ENCODE measurements around the gene AHRR. TPM values are rescaled to one million over a fixed set of nuclear protein-coding genes. Genes with fewer than 3 reads are reported as not detected.
"Not testable (repeated sequence)": the region's sequence is repeated elsewhere in the genome, so short reads cannot be mapped to it uniquely, and the experiment has no call there.

AHRR gene
- total RNA-seq, 2 experiments from 2014 or later = 2.2 to 3.4 TPM

GRCh38 chr5:294788-295187, 26.7 kb upstream of the AHRR start:
- H3K4me1 ChIP-seq (ENCODE audit: insufficient read depth, low read length, poor library complexity, severe bottlenecking); CTCF ChIA-PET (ENCODE audit: unreplicated experiment); H3K79me2 ChIP-seq (ENCODE audit: insufficient read depth, low read depth, low read length); intact Hi-C loops (cut with micrococcal nuclease; ENCODE audit: unreplicated experiment); H2AFZ ChIP-seq (ENCODE audit: low read length); H4K20me1 ChIP-seq (ENCODE audit: insufficient read depth, low read length); H3K4me2 ChIP-seq (ENCODE audit: low read length); H3K9me2 ChIP-seq (ENCODE audit: insufficient read depth, low read length); H3K9me3 ChIP-seq (ENCODE audit: low read length); POLR2A ChIA-PET; DNase-seq (ENCODE audit: low spot score); H3K27ac ChIP-seq (ENCODE audit: low read depth, low read length, poor library complexity, severe bottlenecking); H3K4me3 ChIP-seq (ENCODE audit: low read depth, low read length, poor library complexity, severe bottlenecking); BruUV-seq (replicated peaks); H3K36me3 ChIP-seq (ENCODE audit: insufficient read depth, low read length): not testable (repeated sequence)

GRCh38 chr5:296207-296606, 25.3 kb upstream of the AHRR start:
- intact Hi-C loops (cut with micrococcal nuclease; ENCODE audit: unreplicated experiment) = not testable (repeated sequence)

GRCh38 chr5:296954-297353, 24.6 kb upstream of the AHRR start:
- DNase-seq (ENCODE audit: low spot score); H3K4me2 ChIP-seq (ENCODE audit: low read length); intact Hi-C loops (cut with micrococcal nuclease; ENCODE audit: unreplicated experiment); H3K9me3 ChIP-seq (ENCODE audit: low read length); CTCF ChIA-PET (ENCODE audit: unreplicated experiment); H3K36me3 ChIP-seq (ENCODE audit: insufficient read depth, low read length); H3K4me3 ChIP-seq (ENCODE audit: low read depth, low read length, poor library complexity, severe bottlenecking); H3K79me2 ChIP-seq (ENCODE audit: insufficient read depth, low read depth, low read length); H3K27ac ChIP-seq (ENCODE audit: low read depth, low read length, poor library complexity, severe bottlenecking); H3K9me2 ChIP-seq (ENCODE audit: insufficient read depth, low read length); BruUV-seq (replicated peaks); H2AFZ ChIP-seq (ENCODE audit: low read length); H4K20me1 ChIP-seq (ENCODE audit: insufficient read depth, low read length); POLR2A ChIA-PET: not testable (repeated sequence)
- peaks cover 11% of the 10 kb centered on the region for H3K4me1 ChIP-seq (ENCODE audit: insufficient read depth, low read length, poor library complexity, severe bottlenecking)

More at GRCh38 chr5:296207-296606, 25.3 kb upstream of the AHRR start:
- DNase-seq (ENCODE audit: low spot score); H3K4me3 ChIP-seq (ENCODE audit: low read depth, low read length, poor library complexity, severe bottlenecking); POLR2A ChIA-PET; H4K20me1 ChIP-seq (ENCODE audit: insufficient read depth, low read length); CTCF ChIA-PET (ENCODE audit: unreplicated experiment); H3K9me3 ChIP-seq (ENCODE audit: low read length); H3K79me2 ChIP-seq (ENCODE audit: insufficient read depth, low read depth, low read length); H3K4me2 ChIP-seq (ENCODE audit: low read length); H3K36me3 ChIP-seq (ENCODE audit: insufficient read depth, low read length); H3K27ac ChIP-seq (ENCODE audit: low read depth, low read length, poor library complexity, severe bottlenecking); H3K4me1 ChIP-seq (ENCODE audit: insufficient read depth, low read length, poor library complexity, severe bottlenecking); BruUV-seq (replicated peaks); H3K9me2 ChIP-seq (ENCODE audit: insufficient read depth, low read length); H2AFZ ChIP-seq (ENCODE audit: low read length): not testable (repeated sequence)

GRCh38 chr5:297448-297847, 24.1 kb upstream of the AHRR start:
- CTCF ChIA-PET (ENCODE audit: unreplicated experiment) = not testable (repeated sequence)

GRCh38 chr5:297991-298736, 23.4 kb upstream of the AHRR start:
- H3K4me3 ChIP-seq (ENCODE audit: low read depth, low read length, poor library complexity, severe bottlenecking); H3K36me3 ChIP-seq (ENCODE audit: insufficient read depth, low read length); CTCF ChIA-PET (ENCODE audit: unreplicated experiment); BruUV-seq (replicated peaks); H3K9me2 ChIP-seq (ENCODE audit: insufficient read depth, low read length); POLR2A ChIA-PET; H2AFZ ChIP-seq (ENCODE audit: low read length); intact Hi-C loops (cut with micrococcal nuclease; ENCODE audit: unreplicated experiment); H3K4me2 ChIP-seq (ENCODE audit: low read length); H4K20me1 ChIP-seq (ENCODE audit: insufficient read depth, low read length); H3K79me2 ChIP-seq (ENCODE audit: insufficient read depth, low read depth, low read length); DNase-seq (ENCODE audit: low spot score); H3K9me3 ChIP-seq (ENCODE audit: low read length); H3K27ac ChIP-seq (ENCODE audit: low read depth, low read length, poor library complexity, severe bottlenecking): not testable (repeated sequence)
- H3K4me1 ChIP-seq (ENCODE audit: insufficient read depth, low read length, poor library complexity, severe bottlenecking) = peaks cover 18% of the 10 kb centered on the region

More at GRCh38 chr5:297448-297847, 24.1 kb upstream of the AHRR start:
- H2AFZ ChIP-seq (ENCODE audit: low read length); intact Hi-C loops (cut with micrococcal nuclease; ENCODE audit: unreplicated experiment); H3K36me3 ChIP-seq (ENCODE audit: insufficient read depth, low read length); H4K20me1 ChIP-seq (ENCODE audit: insufficient read depth, low read length); POLR2A ChIA-PET; H3K27ac ChIP-seq (ENCODE audit: low read depth, low read length, poor library complexity, severe bottlenecking); H3K4me2 ChIP-seq (ENCODE audit: low read length); H3K9me2 ChIP-seq (ENCODE audit: insufficient read depth, low read length); DNase-seq (ENCODE audit: low spot score); H3K4me3 ChIP-seq (ENCODE audit: low read depth, low read length, poor library complexity, severe bottlenecking); H3K79me2 ChIP-seq (ENCODE audit: insufficient read depth, low read depth, low read length); H3K9me3 ChIP-seq (ENCODE audit: low read length); BruUV-seq (replicated peaks): not testable (repeated sequence)
- H3K4me1 ChIP-seq (ENCODE audit: insufficient read depth, low read length, poor library complexity, severe bottlenecking) = peaks cover 16% of the 10 kb centered on the region

Data from OCI-LY7 (cell line).